ENCODE data around the gene ZNF429. TPM values are rescaled to one million over a fixed set of nuclear protein-coding genes. Genes with fewer than 3 reads are reported as not detected.
"Not testable (repeated sequence)": the region's sequence is repeated elsewhere in the genome, so short reads cannot be mapped to it uniquely, and the experiment has no call there.

Gene ZNF429
- polyA plus RNA-seq, 1 experiment: 3.3 TPM

DNA sequence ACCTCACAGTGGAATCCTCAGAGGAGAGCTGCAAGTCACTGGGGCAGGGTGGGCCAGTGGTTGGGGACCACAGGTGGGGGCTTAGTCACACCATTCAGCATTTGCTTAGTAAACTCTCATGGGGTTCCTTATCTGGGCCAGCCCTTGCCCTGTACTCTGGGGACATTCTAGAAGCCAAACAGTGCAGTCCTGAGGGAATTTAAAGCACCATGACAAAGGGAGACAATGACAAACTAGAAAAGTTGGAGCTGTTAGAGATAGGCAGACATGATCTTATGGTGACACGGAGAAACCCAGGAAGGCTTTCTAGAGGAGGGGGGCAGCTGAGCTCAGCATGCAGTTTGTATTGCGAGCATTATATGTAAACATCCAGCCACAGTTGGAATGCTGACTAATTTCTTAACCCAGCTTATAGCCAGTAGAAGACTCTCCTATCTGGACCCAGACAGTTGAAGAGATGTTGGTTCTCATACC is 87.6 kb downstream of the ZNF429 start:
- no peaks in the 10 kb centered on the region for H3K27me3 ChIP-seq (ENCODE audit: control insufficient read depth, insufficient read depth, low read length)
- DNase-seq (ENCODE audit: low read depth): no peak
- CTCF ChIA-PET: no interaction called here
- no peaks in the 10 kb centered on the region for H3K36me3 ChIP-seq (ENCODE audit: control insufficient read depth, insufficient read depth, low read length)
- TF ChIP-seq, protein P1, sequence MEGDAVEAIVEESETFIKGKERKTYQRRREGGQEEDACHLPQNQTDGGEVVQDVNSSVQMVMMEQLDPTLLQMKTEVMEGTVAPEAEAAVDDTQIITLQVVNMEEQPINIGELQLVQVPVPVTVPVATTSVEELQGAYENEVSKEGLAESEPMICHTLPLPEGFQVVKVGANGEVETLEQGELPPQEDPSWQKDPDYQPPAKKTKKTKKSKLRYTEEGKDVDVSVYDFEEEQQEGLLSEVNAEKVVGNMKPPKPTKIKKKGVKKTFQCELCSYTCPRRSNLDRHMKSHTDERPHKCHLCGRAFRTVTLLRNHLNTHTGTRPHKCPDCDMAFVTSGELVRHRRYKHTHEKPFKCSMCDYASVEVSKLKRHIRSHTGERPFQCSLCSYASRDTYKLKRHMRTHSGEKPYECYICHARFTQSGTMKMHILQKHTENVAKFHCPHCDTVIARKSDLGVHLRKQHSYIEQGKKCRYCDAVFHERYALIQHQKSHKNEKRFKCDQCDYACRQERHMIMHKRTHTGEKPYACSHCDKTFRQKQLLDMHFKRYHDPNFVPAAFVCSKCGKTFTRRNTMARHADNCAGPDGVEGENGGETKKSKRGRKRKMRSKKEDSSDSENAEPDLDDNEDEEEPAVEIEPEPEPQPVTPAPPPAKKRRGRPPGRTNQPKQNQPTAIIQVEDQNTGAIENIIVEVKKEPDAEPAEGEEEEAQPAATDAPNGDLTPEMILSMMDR (IDR thresholded peaks at IDR 0.05; ENCODE audit: insufficient read depth, low read depth, low read length): no peak
- POLR2A ChIA-PET: no interaction called here
- no peak overlapping the region for H3K4me3 ChIP-seq (ENCODE audit: low read depth, low read length)

DNA sequence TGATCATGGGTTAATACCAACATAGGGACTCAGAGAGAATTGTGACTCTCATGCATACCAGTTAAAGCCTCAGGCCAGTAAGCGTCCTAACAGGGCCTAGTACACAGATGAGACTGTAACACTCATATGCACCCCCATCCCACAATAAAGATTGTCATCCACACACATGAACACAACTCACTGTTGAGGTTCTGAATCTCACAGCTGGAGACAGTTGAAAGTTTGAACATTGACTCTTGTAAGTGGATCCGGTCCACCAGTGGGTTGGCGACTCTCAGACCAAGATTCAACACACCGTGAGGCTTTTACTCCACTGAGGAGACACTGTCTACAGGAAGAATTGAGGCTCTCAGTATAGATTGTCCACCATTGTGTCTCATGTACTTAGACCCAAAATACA is 88.1 kb downstream of the ZNF429 start:
- TF ChIP-seq, protein P1 (IDR thresholded peaks at IDR 0.05; ENCODE audit: insufficient read depth, low read depth, low read length): no peak
- DNase-seq (ENCODE audit: low read depth): no peak
- ChIA-PET CTCF (no interaction called here), POLR2A (no interaction called here)
- no peaks in the 10 kb centered on the region for H3K27me3 ChIP-seq (ENCODE audit: control insufficient read depth, insufficient read depth, low read length)
- no peak overlapping the region for H3K4me3 ChIP-seq (ENCODE audit: low read depth, low read length)
- H3K36me3 ChIP-seq (ENCODE audit: control insufficient read depth, insufficient read depth, low read length): no peaks in the 10 kb centered on the region

DNA sequence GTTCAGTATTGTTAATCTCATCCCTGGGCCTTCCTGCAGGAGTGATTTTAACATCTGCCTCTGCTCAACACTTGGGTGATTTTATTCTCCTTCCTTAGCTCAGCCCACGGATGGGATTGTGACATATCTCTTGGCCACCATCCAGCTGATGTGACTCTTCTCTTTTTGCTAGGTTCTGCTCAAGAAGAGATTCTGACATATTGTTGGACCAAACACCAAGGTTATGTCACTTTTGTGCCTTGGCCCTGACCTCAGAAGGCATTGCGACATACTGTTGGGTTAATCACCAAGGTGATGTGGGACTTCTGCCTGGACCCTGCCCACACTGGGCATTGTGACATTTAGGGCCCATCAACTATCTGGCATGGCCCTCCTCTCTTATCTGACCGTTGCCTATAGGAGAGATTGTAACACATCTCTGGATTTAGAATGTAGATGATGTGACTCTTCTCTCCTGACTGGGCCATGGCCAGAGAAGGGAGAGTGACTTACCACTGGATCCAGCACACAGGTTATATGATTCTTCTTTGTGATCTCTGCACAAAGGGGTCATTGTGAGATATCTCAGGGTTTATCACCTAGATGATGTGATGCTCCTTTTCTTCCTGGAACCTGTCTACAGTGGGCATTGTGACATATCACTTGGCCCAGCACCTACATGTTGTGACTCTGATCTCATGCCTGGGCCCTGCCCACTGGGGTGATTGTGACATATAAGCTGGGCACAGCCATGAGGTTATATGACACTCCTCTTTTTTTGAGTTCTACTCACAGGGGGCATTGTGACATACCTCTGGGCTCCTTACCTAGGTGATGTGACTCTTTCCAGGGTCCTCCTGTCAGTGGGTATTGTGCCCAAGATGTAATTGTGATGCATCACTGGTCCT is 88.8 kb downstream of the ZNF429 start:
- Histone ChIP-seq H3K36me3 (ENCODE audit: control insufficient read depth, insufficient read depth, low read length) (no peaks in the 10 kb centered on the region), H3K27me3 (ENCODE audit: control insufficient read depth, insufficient read depth, low read length) (no peaks in the 10 kb centered on the region), H3K4me3 (ENCODE audit: low read depth, low read length) (no peak overlapping the region)
- DNase-seq (ENCODE audit: low read depth): no peak
- CTCF ChIA-PET: no interaction called here
- POLR2A ChIA-PET: no interaction called here
- TF ChIP-seq, protein P1 (IDR thresholded peaks at IDR 0.05; ENCODE audit: insufficient read depth, low read depth, low read length): no peak

DNA sequence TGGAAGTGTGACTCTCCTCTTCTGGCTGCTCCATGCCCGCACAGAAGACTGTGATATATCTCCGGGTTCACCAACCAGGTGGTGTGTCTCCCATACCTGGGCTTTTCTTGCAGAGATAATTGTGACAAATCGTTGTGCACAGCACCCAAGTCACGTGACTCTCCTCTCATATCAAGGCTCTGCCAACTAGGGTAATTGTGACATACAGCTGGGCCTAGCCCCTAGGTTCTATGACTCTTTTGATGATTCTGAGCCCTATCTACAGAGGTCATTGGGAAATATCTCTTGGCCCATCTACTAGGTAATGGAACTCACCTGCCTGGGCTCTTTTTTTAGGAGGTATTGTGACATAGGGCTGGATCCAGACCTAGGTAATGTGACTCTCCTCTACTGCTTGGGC is 89.8 kb downstream of the ZNF429 start:
- CTCF ChIA-PET: no interaction called here
- POLR2A ChIA-PET: no interaction called here

DNA sequence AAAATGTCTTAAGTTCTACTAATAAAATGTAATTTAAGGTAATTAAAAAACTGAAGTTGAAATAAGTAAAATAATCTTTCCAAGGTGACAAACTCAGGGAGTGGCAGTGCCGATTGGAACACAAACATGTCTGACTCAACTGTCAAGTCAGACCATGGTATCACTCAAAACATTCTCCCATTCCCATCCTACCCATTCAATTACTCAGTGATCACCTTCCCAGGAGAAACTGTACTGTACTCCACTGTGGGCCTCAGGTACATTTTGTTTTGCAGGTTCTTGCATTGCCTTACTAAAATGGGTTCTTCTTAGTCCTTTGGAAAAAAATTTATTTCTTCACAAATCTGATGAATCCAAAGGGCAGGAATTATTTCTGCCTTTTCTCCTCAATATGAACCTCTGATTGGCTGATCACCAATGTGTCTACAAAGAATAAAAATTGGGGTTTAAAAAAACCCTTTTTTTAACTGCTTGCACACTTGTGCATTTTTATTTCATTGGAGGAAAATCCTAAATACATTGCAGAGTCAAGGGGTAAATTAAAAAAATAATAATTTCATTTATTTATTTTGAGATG is 96.8 kb downstream of the ZNF429 start:
- Histone ChIP-seq H3K36me3 (ENCODE audit: control insufficient read depth, insufficient read depth, low read length) (no peaks in the 10 kb centered on the region), H3K4me3 (ENCODE audit: low read depth, low read length) (no peak overlapping the region), H3K27me3 (ENCODE audit: control insufficient read depth, insufficient read depth, low read length) (no peaks in the 10 kb centered on the region)
- DNase-seq (ENCODE audit: low read depth): no peak
- CTCF ChIA-PET: no interaction called here
- POLR2A ChIA-PET: no interaction called here
- TF ChIP-seq, protein P1 (IDR thresholded peaks at IDR 0.05; ENCODE audit: insufficient read depth, low read depth, low read length): no peak

More for the DNA sequence above, 89.8 kb downstream of the ZNF429 start:
- Histone ChIP-seq H3K27me3 (ENCODE audit: control insufficient read depth, insufficient read depth, low read length) (no peaks in the 10 kb centered on the region), H3K36me3 (ENCODE audit: control insufficient read depth, insufficient read depth, low read length) (no peaks in the 10 kb centered on the region), H3K4me3 (ENCODE audit: low read depth, low read length) (no peak overlapping the region)
- TF ChIP-seq, protein P1 (IDR thresholded peaks at IDR 0.05; ENCODE audit: insufficient read depth, low read depth, low read length): no peak
- DNase-seq (ENCODE audit: low read depth): no peak

DNA sequence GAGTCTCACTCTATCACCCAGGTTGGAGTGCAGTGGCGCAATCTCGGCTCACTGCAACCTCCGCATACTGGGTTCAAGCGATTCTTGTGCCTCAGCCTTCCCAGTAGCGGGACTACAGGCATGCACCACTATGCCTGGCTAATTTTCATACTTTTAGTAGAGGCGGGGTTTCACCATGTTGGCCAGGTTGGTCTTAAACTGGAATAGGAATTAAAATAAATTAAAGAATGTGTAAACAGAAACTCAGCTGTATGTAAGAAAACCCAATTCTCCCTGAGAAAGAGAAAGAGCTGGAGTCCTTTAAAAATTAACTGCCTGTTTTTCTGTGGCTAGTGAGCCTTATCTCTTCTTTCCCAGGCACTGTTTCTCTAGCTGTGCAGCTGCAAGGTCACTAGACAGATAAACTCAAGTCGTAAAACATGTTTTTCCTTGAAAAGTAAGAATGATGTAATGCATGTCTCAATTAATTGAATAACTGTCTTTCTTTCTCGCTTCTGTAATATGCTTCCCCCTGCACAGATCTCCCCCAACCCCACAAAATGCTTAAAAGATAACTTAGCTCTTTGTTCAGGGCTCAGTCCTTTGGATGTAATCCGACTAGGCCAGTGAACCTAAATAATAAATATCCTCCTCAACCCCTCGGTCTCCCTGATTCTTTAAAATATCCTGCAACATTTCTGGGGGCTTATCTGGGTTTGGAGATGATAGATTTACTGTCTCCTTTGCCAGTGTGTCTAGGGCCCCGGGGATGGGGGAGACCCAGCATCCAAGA is 97.4 kb downstream of the ZNF429 start:
- POLR2A ChIA-PET; DNase-seq (ENCODE audit: low read depth); H3K4me3 ChIP-seq (ENCODE audit: low read depth, low read length): not testable (repeated sequence)

More for the DNA sequence above, 97.4 kb downstream of the ZNF429 start:
- H3K36me3 ChIP-seq (ENCODE audit: control insufficient read depth, insufficient read depth, low read length); CTCF ChIA-PET; H3K27me3 ChIP-seq (ENCODE audit: control insufficient read depth, insufficient read depth, low read length): not testable (repeated sequence)
